COLO668 (cell line): ENCODE data around the gene SPAG5.

Experiments
- DNase-seq: peaks from one replicate; lab custom pipeline; 2025; ENCODE audit not compliant: unreplicated experiment; lab: John Stamatoyannopoulos, UW

SPAG5 gene

DNA sequence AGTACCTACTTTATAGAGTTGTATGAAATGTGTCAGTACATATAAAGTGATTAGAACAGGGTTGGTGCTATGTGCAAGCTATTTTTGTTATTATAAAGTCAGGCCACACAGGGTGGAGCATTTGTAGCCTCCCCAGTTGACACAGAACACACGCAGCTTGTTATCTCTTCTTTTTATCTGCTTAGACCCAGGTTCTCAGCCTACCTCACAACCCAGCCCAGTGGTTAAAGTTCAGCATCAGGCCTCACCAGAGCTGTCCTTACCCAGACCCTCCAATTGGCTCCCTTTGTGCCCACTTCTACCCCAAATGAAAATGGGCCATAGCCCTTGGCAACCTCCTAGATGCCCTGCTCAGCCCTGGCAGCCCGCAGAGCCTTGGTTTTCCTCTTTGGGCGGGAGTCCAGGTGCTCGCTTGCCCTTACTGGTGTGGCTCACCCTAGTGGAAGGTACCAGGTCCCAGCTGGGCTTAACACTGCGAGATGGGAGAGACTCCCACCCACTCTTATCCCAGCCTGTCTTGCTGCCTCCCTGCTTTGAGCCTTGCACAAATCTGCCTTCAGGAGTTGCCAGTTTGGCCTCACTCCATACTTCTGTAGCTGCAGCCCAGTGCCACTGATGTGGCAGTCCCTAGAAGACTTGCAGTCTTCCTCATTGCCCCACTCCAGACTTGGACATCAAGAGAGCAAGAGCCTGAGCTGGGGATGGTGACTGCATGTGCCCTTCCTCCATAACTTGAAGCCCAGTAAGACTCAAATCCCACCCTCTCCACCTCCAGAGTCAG, 26.4 kb downstream of the SPAG5 start:
- DNase-seq, result no peak

DNA sequence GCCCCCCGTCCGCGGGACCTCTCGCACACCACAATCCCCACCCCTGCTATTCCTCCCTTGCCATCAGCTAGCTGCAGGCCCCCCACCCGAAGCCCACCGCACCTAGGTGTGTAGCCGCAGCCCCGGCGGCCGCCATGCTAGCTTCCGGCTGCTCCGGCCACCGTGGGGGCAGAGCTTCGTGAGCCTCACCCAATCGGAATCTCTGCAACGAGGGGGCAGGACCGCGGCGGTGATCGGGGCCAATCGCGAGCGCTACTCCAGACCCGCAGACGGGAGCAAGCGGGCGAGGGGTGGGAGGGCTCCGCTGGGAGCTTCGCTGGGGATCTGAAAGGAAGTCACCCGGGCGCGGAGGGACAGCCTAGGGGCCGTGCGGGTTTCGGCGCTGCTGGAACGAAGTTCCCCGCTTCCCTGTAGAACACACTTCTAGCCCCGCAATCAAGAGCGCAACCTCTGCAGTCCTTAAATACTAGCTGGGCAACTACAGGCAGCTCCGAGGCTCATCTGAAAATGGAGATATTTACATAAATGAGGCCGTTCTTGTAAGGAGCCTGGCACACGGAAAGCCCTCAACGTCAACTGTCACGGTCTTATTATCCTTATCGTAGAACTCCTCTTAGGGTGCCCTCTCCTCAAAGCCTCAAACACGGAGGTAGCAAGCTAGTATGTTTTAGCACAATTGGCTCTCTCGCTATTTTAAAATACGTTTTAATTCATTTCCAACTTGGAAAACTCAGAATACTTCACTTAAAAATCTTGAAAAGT, 27.3 kb downstream of the SPAG5 start, which contains the start of gene PIGS:
Gene PIGS (minus strand): TSS at position 164 of the 762 bp plus-strand sequence. CDS start 28 bp downstream, at position 136.
- DNase-seq, result peak; percentile 90

DNA sequence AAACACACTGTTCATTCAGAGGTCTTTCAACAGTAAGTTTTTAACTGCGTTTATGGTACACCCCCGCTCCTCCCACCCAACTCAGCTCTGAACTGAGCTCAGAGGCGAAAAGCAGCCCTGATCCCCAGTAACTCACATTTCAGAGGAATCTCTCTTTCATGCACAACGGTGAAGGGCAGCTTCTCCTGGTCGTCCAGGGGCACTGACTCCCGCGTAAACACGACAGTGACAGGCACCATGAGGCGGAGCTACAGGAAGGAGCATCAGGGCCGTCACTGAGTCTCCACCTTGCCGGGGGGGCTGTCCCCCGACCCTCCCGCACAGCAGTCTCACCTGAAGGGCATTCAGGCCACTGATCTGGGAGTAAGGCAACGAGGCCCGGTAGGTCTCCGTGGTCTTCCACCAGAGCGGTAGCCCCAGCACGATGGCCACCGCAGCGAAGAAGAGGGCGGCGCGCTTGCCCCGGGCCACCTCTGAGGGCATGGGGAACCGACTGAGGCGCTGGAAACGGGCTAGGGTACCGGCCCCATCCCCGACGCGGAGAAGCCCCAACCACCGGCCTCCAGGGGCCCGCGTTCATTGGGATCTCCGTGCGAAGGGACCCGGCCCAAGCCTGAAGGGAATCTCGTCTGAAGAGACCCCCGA, 28.0 kb downstream of the SPAG5 start:
- DNase-seq, result peak; percentile 42

DNA sequence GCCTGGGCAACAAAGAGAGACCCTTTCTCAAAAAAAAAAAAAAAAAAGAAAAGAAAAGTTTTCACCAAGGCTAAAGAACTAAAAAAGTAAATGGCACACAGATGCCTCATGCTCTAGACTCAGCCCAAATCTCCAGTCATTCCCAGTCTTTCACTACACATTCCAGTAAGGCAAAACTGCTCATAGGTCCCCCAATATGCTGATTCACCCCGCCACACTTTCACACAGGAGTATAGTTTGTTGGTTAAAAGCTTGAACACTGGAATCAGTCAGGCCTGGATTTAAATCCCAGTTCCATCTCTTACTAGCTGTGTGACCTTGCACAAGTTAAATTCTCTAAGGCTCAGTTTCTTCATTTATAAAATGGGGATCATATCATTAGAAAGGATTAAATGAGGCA, 29.4 kb downstream of the SPAG5 start:
- no peak for DNase-seq

DNA sequence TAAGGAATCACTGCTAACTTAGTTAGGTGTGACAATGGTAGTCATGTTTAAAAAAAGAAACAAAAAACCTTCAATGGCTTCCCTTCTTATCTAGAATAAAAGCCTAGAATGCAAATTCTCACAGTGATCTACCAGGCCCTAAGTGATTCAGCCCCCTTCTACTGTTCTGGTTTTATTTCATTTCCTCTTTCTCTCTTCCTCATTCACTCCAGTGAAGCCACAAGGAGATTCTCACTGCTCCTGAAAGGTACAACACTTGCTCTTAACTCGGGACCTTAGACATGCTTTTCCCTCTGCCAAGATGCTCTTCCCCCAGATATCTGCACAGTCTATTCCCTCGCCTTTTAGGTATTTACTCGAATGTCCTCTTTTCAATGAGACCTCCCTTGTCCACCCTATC, 31.2 kb downstream of the SPAG5 start:
- no peak for DNase-seq

DNA sequence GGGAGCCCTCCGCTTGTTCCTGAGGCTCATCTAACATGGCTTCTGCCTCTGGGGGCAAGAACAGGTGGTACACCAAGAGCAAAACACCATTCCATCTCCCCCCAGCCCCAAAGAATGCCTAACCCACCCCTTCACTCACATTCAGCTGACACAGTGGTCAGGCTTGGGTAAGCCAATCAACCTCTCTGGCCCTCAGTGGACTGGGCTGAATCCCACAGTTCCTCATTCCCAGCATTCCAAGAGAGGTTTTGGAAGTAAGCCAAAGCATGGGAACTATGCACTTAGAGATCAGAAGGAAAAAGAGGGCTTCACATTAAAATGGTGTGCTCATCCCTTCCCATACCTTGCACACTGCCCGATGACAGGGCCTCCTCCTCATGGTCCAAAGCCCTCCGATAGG, 35.4 kb downstream of the SPAG5 start:
- no peak for DNase-seq

DNA sequence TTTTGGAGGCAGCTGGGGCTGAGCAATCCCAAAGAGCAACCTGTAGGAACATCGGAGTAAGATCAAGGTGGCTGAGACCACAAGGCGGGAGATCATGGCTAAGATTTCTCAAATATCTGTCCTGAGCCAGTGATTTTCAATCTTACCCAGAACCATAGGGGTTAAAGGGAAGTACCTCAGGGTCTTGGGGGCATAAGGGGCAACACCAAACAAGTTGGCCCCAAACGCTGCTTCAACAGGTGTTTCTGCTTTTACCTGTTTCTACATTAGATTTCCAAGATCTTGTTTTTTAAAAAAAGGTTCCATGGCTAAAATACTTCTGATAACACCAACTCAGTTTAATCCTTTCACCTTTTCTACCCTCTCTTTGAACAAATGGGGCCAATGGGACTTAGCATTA, 43.8 kb downstream of the SPAG5 start:
- no peak for DNase-seq

DNA sequence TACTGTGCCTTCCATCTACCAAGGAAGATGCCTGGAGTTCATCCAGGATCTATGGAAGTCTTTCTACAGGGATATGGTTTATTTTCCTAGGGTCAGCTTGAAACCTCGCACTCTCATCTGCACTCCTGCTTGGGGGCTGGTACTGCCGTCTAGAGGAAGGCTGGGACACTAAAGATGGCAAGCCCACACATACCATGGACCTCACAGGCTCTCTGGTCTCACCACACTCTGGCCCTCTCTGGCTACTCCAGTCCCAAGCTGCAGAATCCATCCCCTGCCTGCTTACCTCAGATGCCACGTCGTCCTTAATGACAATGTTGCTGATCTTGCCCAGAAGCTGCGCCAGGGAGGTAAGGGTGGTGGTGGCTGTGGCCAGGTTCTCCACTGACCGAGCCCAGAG, 44.3 kb downstream of the SPAG5 start:
- no peak for DNase-seq

DNA sequence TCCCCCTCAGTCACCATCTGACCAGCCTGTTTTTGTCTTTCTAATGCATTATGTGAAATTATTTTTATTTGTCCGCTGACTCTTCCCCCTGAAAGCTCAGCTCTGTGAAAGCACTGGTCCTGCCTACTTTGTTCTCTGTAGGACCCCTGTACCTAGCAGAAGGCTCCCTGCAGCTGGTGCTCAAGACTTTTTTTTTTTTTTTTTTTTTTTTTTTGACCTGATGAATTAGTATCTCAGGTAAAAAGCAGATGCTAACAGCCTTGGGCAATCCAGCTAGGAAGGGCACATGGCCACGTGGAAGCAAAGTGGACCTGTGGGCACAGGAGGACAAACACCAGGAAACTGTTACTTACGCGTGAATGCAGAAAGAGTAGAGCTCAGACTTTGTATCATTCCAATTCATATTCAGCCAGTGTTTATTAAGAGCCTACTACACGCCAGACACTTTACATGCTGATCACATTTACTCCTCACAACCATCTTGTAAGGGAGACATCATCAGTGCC, 45.8 kb downstream of the SPAG5 start:
- no peak for DNase-seq

DNA sequence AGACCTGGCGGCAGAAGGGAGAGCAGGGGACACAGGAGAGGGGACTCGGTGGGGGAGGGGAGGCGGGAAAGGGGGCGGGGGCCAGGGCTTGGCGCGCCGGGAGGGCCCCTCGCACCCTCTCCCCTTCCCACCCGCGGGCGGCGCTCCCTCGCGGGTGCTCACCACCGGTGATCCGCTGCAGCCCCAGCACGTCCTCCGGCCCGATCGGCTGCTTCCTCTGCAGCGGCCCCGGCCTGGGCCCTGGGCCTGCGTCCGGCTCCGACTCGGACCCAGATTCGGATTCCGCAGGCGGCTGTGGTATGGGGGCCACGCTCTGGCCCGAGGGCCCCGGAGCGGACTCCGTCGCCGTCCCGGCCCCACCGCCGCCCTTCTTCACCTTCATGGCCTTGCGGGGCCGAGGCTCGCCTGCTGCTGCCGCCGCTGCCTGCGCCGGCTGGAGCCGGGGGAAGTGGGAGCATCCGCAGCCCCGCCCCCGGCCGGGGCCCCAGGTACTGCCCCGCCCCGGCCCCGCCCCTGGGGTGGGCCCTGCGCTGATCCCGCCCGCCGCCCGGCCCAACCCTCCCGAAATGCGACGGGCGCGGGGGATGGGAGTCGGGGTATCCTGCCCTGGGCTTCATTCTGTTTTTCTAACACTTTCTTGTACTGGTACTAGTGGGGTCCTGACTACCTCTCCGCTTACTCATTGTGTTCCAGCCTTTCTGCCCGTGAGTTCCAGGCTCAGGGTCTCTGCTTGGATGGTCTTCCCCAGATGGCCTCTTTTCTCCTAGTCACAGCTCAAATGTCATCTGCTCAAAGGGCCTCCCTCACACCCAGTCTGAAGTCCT, 46.4 kb downstream of the SPAG5 start, which contains the start of gene UNC119:
Gene UNC119 (minus strand): TSS at position 449 of the 824 bp plus-strand sequence. CDS start 67 bp downstream, at position 382.
- peak; percentile 84 for DNase-seq

DNA sequence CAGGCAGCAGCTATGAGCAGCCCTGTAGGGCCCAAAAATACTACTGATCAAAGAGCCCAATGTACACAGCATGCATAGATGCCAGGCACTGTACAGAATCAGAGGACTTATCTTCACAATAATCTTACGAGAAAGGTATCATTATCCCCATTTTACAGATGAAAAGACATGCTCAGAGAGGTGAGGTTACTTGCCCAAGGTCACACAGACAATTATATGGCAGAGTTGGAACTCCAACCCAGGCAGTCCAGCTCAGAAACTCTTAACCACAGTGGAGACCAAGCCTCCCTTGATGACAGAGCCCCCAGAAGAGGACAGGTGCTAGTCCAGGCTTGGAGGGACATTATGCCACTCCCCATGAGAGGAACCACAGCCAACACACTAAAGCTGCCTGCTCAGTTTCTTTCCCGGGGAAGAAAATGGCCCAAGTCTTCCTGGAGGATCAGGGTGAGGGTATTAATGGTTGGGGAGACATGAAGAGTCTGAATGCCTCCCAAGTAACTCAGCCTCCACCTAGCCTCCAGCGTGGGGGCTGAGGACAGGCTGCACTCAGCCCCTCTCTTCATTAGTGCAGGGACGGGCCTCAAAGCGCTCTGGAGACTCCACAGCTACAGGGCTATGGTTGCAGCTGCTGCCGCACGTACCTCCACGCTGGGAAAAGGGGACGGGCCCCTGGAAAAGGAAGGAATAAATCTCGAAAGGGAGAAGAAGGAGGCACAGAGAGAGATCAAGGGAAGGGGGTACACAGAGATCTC, 47.2 kb downstream of the SPAG5 start:
- peak; percentile 8 for DNase-seq

DNA sequence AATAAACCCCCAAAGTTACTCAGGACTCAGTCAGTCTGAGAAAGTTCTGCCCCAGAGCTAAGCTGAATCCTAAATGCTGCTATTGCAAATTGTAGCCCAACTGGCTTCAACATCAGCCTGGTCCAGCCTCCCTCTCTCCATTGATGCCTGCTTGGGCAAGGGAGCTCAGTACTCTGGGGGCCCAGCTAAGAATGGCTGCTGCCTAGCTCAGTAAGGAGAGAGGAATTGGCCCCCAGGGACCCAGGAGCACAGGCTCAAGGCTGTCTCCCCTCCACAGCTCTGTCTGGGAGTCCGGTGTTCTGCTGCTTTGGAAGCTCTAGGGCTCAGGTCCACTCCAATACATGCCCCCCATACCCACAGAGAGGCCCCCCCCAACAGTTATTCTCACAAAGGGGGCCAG, 48.0 kb downstream of the SPAG5 start:
- no peak for DNase-seq

DNA sequence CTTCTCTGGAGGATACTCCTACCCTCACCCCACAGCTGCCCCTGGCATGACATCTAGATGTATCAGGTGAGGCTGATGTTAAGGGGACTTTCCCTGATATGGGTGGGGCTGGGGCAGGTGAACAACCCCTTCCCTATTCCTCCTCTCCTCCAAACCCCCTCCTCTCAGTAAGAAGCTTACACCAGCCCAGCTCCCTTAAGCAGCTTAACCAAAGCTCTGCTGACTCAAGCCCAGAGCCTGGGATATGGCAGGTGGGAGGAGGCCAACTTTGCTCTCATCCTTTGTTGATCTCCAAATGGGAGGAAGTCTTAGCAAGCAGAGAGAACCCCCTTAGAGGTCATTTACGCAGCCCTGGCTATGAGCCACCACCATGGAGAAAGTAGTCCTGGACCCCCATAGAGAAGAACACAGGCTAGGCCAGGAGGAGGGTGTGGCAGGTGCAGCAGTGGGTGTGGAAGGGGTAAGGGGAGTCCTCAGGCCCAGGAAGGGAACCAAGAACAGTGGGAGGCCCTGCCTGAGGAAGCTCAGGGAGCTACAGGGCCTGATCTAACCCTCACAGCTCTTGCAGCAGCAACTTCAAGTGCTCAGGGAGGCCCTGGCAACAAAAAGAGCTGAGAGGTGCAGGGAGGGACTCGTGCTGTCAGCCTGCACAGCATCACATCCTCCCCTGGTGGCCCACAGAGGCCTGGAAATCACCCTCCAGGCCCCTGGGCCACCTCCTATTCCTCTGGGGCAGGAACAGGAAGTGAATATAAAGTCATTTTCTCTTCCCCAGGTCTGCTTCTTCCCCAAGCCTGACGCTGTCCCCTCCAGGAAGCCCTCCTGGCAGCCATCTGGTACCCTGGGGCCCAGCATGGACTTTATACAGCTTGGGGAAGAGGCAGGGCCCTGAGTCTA, 49.3 kb downstream of the SPAG5 start:
- no peak for DNase-seq

DNA sequence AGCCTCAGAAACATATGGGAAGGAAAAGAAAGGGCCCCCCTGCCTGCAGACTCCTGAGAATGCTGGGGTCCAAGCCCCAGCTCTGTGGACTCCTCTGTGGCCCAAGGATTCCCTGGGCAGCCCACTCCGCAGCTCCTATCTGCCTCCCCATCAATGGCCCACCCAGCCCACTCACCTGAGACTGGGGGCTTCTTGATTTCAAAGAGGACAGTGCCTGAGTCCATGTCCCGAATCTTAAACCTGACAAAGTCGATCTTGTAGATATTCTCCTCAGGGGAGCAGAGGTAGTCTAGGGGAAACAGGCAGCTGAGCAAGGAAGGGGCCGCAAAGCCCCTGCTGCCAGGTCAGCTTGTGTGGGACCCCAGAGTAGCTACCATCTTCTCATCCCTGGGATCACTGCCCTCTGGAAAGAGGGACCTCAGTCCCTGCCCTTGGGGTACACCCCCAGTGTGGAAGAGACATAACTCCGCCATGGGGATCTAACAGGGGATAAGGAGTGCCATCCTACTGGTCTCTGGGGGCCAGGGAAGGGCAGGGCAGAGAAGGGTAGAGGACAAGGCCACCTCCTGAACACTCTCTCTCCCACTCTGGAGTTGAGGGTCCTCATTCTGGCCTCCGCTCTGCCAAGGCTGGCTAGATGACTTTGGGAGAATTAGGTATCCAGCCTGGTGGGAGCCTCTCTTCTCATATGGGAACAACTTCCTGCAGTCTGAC, 50.3 kb downstream of the SPAG5 start:
- DNase-seq, result no peak

DNA sequence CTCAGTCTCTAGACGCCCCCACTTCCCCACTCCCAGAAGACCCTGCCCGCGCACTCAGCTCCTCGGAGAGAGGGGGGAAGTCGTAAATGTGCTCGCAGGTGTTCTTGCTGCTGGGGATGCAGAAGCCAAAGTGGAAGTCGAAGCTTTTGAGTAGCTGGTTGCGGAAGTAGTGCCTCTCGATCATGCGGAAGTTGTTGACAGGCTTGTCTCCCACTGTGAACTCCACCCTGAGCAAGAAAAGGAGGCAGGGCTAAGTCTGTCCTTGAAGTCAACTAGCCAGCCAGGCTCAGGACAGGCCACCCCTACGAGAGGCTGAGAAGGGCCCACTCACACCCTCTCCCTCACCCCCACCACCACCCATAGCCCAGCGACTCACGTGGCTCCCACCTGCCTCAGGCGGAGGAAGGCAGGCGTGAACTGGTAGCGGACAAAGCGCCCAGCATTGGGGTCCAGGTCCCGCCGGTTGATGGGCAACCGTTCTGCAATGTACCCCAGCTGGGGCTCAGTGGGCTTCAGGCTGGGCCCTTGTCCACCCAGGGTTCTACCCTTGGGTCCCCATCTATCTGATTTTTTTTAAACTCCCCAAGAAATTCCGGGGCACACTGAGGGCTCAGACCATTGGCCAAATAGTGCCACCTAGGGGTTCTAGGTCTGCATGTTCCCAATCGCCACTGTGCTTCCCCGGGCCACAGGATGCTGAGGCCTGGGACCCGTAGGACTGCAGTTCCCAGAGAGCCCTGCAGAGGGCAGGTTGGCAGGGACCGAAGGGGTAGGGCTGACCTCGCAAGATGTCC, 51.0 kb downstream of the SPAG5 start:
- peak; percentile 54 for DNase-seq

DNA sequence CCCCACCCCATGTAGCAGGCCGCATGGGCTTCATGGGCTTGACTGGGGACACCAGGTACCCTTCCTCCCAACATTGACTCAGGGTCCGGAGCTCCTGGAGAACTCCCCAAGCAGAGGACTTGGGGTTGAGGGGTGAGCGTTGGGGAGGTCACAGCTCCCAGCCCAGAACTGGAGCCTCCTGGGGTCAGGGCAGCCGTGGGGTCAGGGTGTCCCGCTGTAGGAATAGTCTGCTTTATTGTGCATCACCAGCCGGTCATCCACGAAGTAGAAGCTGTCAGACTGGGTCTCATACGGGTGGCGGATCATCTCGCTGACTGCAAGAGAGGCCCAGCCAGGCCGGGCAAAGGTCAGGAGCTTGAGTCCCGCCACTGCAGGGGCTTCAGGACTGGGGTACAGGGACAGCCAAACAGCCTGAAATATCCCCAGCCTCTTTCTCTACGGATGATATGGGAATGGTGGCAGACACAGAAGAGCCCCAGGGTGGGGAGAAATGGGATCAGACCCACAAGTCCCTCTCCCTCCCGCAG, 51.7 kb downstream of the SPAG5 start:
- DNase-seq, result no peak

DNA sequence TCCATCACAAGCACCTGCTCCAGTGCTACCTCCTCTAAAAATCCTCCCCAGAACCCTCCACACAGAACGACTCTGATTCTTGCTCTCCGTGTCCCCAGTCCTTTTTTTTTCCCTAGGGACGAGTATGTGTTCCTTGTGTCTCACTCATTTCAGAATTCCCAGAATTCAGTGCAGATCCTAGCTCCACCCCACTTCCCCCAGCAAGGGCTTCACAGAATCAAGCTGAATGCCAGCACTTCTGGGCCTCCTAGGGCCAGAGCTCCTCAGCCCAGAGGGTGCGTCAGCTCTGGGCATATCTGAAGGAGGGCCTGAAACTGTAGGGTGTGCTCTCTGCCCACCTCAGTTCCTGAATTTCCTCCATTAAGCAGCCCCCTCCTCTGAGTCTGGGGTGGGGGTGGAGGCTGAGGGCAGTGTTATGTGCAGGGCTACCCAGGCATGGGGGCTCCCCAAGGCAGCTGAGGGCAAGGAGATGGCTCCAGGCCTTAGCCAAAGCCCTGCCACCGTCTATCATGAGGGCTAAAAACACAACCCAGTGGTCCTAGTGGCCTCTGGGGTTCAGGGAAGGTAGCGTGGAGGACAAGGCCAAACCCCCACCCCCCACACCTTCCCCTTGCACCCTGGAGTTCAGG, 52.9 kb downstream of the SPAG5 start:
- DNase-seq, result no peak
